Fibroblast of villous mesenchyme (primary cell): ENCODE measurements around the gene ZC3H12C. TPM values are rescaled to one million over a fixed set of nuclear protein-coding genes. Genes with fewer than 3 reads are reported as not detected.
A peak's percentile ranks its signal among the peaks of the same experiment; 100 is the strongest.

Source experiments
- DNase-seq: peaks from one replicate; pipeline ENCODE4 v3.0.0-alpha.2; 2010; ENCODE audit warnings: low read depth
- H3K4me3 ChIP-seq: 2 replicates; pipeline ENCODE4 v1.5.1; 2011; ENCODE audit warnings: low read depth, mild to moderate bottlenecking, low read length
- CTCF ChIP-seq: IDR thresholded peaks from 2 replicates; pipeline ENCODE4 v1.5.1; 2012; ENCODE audit warnings: low read depth, mild to moderate bottlenecking, low read length; ENCODE audit not compliant: insufficient read depth
- total RNA-seq: library from RNA; depleted of rRNA; stranded (reverse); fragments of >200 nt; gene quantifications from 2 replicates; pipeline ENCODE4 v1.2.3, GENCODE V29; 2012

The ZC3H12C gene
- total RNA-seq, 1 donor = 15.5 TPM

GRCh38 chr11:110090466-110091026, 2.6 kb upstream of the ZC3H12C start:
- no peak for TF ChIP-seq CTCF
- H3K4me3 ChIP-seq = no peak overlapping the region
- DNase-seq = no peak

- no peak for DNase-seq
- no peak for TF ChIP-seq CTCF
- H3K4me3 ChIP-seq = peak overlapping the region; percentile 69
Measured at GRCh38 chr11:110092111-110092514, 1.1 kb upstream of the ZC3H12C start.

GRCh38 chr11:110093407-110094297, 460 bp downstream of the ZC3H12C start:
- DNase-seq = peak; percentile 62
- peak overlapping the region; percentile 69 for H3K4me3 ChIP-seq
- no peak for TF ChIP-seq CTCF

- DNase-seq = no peak
- no peak for TF ChIP-seq CTCF
- peak overlapping the region; percentile 69 for H3K4me3 ChIP-seq
Measured at GRCh38 chr11:110094298-110095285, 1.4 kb downstream of the ZC3H12C start.

- no peak for TF ChIP-seq CTCF
- no peak for DNase-seq
- H3K4me3 ChIP-seq = no peak overlapping the region
Measured at GRCh38 chr11:110095554-110095953, 2.4 kb downstream of the ZC3H12C start.

- DNase-seq = no peak
- TF ChIP-seq CTCF = no peak
- H3K4me3 ChIP-seq = no peak overlapping the region
Measured at GRCh38 chr11:110096496-110096895, 3.3 kb downstream of the ZC3H12C start.
